HepG2 (cell line): ENCODE measurements around the gene FOXRED2. TPM values are rescaled to one million over a fixed set of nuclear protein-coding genes. Genes with fewer than 3 reads are reported as not detected.

Experiments
- ATAC-seq: fragments of 200-7000 bp; cut with Tn5 transposase; 3 replicates; pipeline ENCODE4 v1.9.1; 2020; ENCODE audit warnings: mild to moderate bottlenecking, moderate library complexity
- BruUV-seq: library from RNA; stranded (reverse); fragments of 400-500 nt; replicated peaks from 2 replicates; lab custom pipeline; 2021; lab: Mats Ljungman, UMichigan
- CTCF ChIA-PET: fragments of 300-600 bp; formaldehyde crosslinking; extraction: SDS; loops from one replicate; lab custom pipeline; 2021; ENCODE audit warnings: low total read pairs, inconsistent platforms, low intra/inter-chr PET ratio; lab: Yijun Ruan, JAX
- POLR2A ChIA-PET: fragments of 350-600 bp; sonication (Branson Sonifier 250); formaldehyde crosslinking; loops from one replicate; lab custom pipeline; 2020; ENCODE audit warnings: antibody characterized with exemption, inconsistent platforms; lab: Yijun Ruan, JAX
- DNase-seq: peaks from one replicate; pipeline ENCODE4 v3.0.0-alpha.2; 2015; ENCODE audit warnings: low spot score
- FAIRE-seq: peaks from 3 replicates; lab custom pipeline; 2011; peaks lifted over from hg19 to GRCh38; lab: Jason Lieb, UNC
- H2AFZ ChIP-seq: one replicate; pipeline ENCODE4 v1.6.1; 2011; ENCODE audit warnings: low read length, inconsistent platforms
- H3K27ac ChIP-seq: fragments of 300-600 bp; 3 replicates; pipeline ENCODE4 v1.8.0; 2011; ENCODE audit warnings: mixed run types, mild to moderate bottlenecking, mixed read lengths, low read length, inconsistent platforms; ENCODE audit not compliant: insufficient read depth; ENCODE audit errors: extremely low read length
- H3K27me3 ChIP-seq, 2 experiments: fragments of 200-600 bp in 1 of 2; 2 replicates in 1 of 2; 3 replicates in 1 of 2; pipeline versions ENCODE4 v1.6.0 to v1.8.0; 2011; ENCODE audit warnings: low read length in 2 of 2, mild to moderate bottlenecking in 2 of 2, moderate library complexity in 2 of 2, inconsistent platforms in 1 of 2; ENCODE audit not compliant: insufficient read depth in 2 of 2, control insufficient read depth in 1 of 2
- H3K36me3 ChIP-seq, 2 experiments: fragments of 200-600 bp in 1 of 2; replicated peaks in 1 of 2; 2 replicates in 1 of 2; 3 replicates in 1 of 2; pipeline versions ENCODE4 v1.5.1 to v1.8.0; 2011; ENCODE audit warnings: low read length in 2 of 2, inconsistent platforms in 1 of 2; ENCODE audit not compliant: insufficient read depth in 2 of 2, control insufficient read depth in 1 of 2
- H3K4me1 ChIP-seq: 2 replicates; pipeline ENCODE4 v1.5.1; 2012; ENCODE audit warnings: low read length, inconsistent platforms; ENCODE audit not compliant: insufficient read depth
- H3K4me2 ChIP-seq: 2 replicates; pipeline ENCODE4 v1.6.0; 2011; ENCODE audit warnings: low read depth, low read length, inconsistent platforms
- H3K4me3 ChIP-seq, 3 experiments: fragments of 200-600 bp in 1 of 3; sonication (generic), shearing (Covaris generic) in 1 of 3; replicated peaks in 1 of 3; 2 replicates each; pipeline ENCODE4 v1.5.1; 2011 to 2016; ENCODE audit warnings: low read length in 3 of 3, inconsistent platforms in 2 of 3, low read depth in 2 of 3, mild to moderate bottlenecking in 2 of 3, control low read depth in 1 of 3, mixed read lengths in 1 of 3; ENCODE audit not compliant: insufficient read depth in 1 of 3
- H3K79me2 ChIP-seq: one replicate; pipeline ENCODE4 v1.6.1; 2011; ENCODE audit warnings: low read length, inconsistent platforms; ENCODE audit not compliant: insufficient read depth
- H3K9ac ChIP-seq: 2 replicates; pipeline ENCODE4 v1.6.0; 2011; ENCODE audit warnings: mild to moderate bottlenecking, low read depth, low read length, inconsistent platforms; ENCODE audit not compliant: insufficient read depth
- H3K9me3 ChIP-seq: 2 replicates; pipeline ENCODE4 v1.5.1; 2012; ENCODE audit warnings: mild to moderate bottlenecking, low read length
- H4K20me1 ChIP-seq: 2 replicates; pipeline ENCODE4 v1.6.0; 2011; ENCODE audit warnings: inconsistent platforms, mild to moderate bottlenecking, low read length, moderate library complexity; ENCODE audit not compliant: insufficient read depth
- CBX5 ChIP-seq: sonication (generic); formaldehyde crosslinking; IDR thresholded peaks from 2 replicates; pipeline ENCODE4 v1.4.0; 2020; ENCODE audit warnings: missing genetic modification reagents, borderline replicate concordance
- FOSL2 ChIP-seq: sonication (generic); formaldehyde crosslinking; IDR thresholded peaks from 2 replicates; pipeline ENCODE4 v1.4.0; 2020; ENCODE audit warnings: missing genetic modification reagents
- HMGA1 ChIP-seq: sonication (generic); formaldehyde crosslinking; conservative IDR thresholded peaks from 2 replicates; pipeline ENCODE4 v1.4.0; 2020; ENCODE audit warnings: missing genetic modification reagents
- HOXA9 ChIP-seq: sonication (generic); formaldehyde crosslinking; IDR thresholded peaks from 2 replicates; pipeline ENCODE4 v1.8.1; 2022; ENCODE audit warnings: missing genetic modification reagents, mild to moderate bottlenecking, moderate library complexity, borderline replicate concordance
- KDM4B ChIP-seq: sonication (generic); formaldehyde crosslinking; IDR thresholded peaks from 2 replicates; pipeline ENCODE4 v1.4.0; 2020; ENCODE audit warnings: missing genetic modification reagents
- KLF13 ChIP-seq: sonication (generic); formaldehyde crosslinking; IDR thresholded peaks from 2 replicates; pipeline ENCODE4 v1.4.0; 2020; ENCODE audit warnings: mild to moderate bottlenecking, missing genetic modification reagents
- RFXANK ChIP-seq: IDR thresholded peaks from 2 replicates; pipeline ENCODE4 v1.6.1; 2016
- ZFP36 ChIP-seq: fragments of 150-350 bp; IDR thresholded peaks from 2 replicates; pipeline ENCODE4 v1.6.1; 2018; ENCODE audit warnings: borderline replicate concordance, low read length, low read depth; ENCODE audit not compliant: partially characterized antibody
- ZNF335 ChIP-seq: sonication (generic); formaldehyde crosslinking; IDR thresholded peaks from 2 replicates; pipeline ENCODE4 v1.4.0; 2020; ENCODE audit warnings: missing genetic modification reagents
- ZNF556 ChIP-seq: sonication (generic); formaldehyde crosslinking; IDR thresholded peaks from 2 replicates; pipeline ENCODE4 v1.4.0; 2020; ENCODE audit warnings: mild to moderate bottlenecking, missing genetic modification reagents, borderline replicate concordance
- WGBS: methylation state at CpG from one replicate; pipeline ENCODE4 v1.1.6; 2017; ENCODE audit warnings: low lambda C conversion rate; 5-methylcytosine and 5-hydroxymethylcytosine counted together
- in situ Hi-C: cut with HindIII; loops from 2 replicates; pipeline ENCODE4 v1.10.0; 2017; ENCODE audit warnings: low pct_unique_long_range_greater_than_20kb; ENCODE audit not compliant: extremely low pct_ligation_motif_present
- intact Hi-C: fragments of 100-400 bp; cut with micrococcal nuclease; formaldehyde crosslinking; loops from one replicate; pipeline ENCODE4 v1.10.0; 2022; ENCODE audit not compliant: unreplicated experiment
- polyA plus RNA-seq, 8 experiments: library from polyadenylated mRNA; depleted of rRNA in 3 of 8; stranded (reverse) in 7 of 8; unstranded in 1 of 8; fragments of >200 nt; fragmentation: Illumina TruSeq in 4 of 8; extraction: Trizol in 4 of 8; gene quantifications; 2 replicates each; pipeline versions ENCODE4 v1.2.1 to v1.2.3, GENCODE V29; 2011 to 2016; ENCODE audit warnings: low read depth in 4 of 8, missing spikeins in 1 of 8, mixed read lengths in 1 of 8; ENCODE audit not compliant: insufficient read depth in 1 of 8
- total RNA-seq, 5 experiments: library from RNA; depleted of rRNA; stranded (reverse); fragments of >200 nt; fragmentation: Illumina TruSeq; extraction: Trizol; gene quantifications; 2 replicates each; pipeline ENCODE4 v1.2.3, GENCODE V29; 2016; ENCODE audit warnings: low read depth in 1 of 5
- TF ChIP-seq, protein P1 (sequence below): sonication (generic); formaldehyde crosslinking; IDR thresholded peaks from 2 replicates; pipeline ENCODE4 v1.4.0; 2020; ENCODE audit warnings: missing genetic modification reagents, borderline replicate concordance
- TF ChIP-seq, protein P2 (sequence below): IDR thresholded peaks from 2 replicates; pipeline ENCODE4 v1.6.1; 2016; ENCODE audit warnings: missing genetic modification reagents, missing compliant biosample characterization
- TF ChIP-seq, protein P3 (sequence below): sonication (generic); formaldehyde crosslinking; IDR thresholded peaks from 2 replicates; pipeline ENCODE4 v1.5.0; 2020; ENCODE audit warnings: mild to moderate bottlenecking, missing genetic modification reagents, moderate library complexity
- TF ChIP-seq, protein P4 (sequence below): sonication (generic); formaldehyde crosslinking; IDR thresholded peaks from 2 replicates; pipeline ENCODE4 v1.5.1; 2020; ENCODE audit warnings: missing genetic modification reagents, mild to moderate bottlenecking, borderline replicate concordance

Gene FOXRED2
- total and polyA plus RNA-seq, 2 of the 13 experiments (the other 11 are each of a cell fraction or from before 2014, with no cell fraction given) = 9.3 to 28.1 TPM

DNA sequence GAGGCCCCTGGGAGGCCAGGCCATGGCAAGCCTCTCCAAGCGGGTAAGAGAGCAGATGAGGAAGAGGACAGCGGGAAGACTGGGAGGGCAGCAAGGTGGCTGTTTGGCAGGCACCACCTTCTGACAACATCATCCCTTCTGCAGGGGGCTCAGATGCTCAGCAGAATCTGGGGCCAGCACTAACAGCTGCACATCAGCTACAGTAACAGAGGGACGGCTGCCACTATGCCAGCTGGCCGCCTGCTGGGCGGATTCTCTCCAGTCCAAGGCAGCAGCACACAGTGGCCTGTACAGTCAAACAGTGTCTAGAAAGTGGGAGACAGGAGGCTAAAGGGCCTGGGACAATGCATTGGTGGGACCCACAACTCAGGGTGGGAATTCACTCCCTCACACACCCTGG, 14.7 kb downstream of the FOXRED2 start:
- Histone ChIP-seq H3K4me1 (no peaks in the 10 kb centered on the region), H3K4me3 (no peak overlapping the region)
- TF ChIP-seq CBX5 = no peak
- TF ChIP-seq RFXANK (CRISPR knock-in tag) = no peak
- TF ChIP-seq, protein P1, sequence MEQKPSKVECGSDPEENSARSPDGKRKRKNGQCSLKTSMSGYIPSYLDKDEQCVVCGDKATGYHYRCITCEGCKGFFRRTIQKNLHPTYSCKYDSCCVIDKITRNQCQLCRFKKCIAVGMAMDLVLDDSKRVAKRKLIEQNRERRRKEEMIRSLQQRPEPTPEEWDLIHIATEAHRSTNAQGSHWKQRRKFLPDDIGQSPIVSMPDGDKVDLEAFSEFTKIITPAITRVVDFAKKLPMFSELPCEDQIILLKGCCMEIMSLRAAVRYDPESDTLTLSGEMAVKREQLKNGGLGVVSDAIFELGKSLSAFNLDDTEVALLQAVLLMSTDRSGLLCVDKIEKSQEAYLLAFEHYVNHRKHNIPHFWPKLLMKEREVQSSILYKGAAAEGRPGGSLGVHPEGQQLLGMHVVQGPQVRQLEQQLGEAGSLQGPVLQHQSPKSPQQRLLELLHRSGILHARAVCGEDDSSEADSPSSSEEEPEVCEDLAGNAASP (CRISPR knock-in tag) = no peak
- TF ChIP-seq ZNF335 (CRISPR knock-in tag) = no peak
- no peak for TF ChIP-seq HOXA9 (CRISPR knock-in tag)
- TF ChIP-seq, protein P2, sequence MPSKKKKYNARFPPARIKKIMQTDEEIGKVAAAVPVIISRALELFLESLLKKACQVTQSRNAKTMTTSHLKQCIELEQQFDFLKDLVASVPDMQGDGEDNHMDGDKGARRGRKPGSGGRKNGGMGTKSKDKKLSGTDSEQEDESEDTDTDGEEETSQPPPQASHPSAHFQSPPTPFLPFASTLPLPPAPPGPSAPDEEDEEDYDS (CRISPR knock-in tag) = no peak
- TF ChIP-seq, protein P3, sequence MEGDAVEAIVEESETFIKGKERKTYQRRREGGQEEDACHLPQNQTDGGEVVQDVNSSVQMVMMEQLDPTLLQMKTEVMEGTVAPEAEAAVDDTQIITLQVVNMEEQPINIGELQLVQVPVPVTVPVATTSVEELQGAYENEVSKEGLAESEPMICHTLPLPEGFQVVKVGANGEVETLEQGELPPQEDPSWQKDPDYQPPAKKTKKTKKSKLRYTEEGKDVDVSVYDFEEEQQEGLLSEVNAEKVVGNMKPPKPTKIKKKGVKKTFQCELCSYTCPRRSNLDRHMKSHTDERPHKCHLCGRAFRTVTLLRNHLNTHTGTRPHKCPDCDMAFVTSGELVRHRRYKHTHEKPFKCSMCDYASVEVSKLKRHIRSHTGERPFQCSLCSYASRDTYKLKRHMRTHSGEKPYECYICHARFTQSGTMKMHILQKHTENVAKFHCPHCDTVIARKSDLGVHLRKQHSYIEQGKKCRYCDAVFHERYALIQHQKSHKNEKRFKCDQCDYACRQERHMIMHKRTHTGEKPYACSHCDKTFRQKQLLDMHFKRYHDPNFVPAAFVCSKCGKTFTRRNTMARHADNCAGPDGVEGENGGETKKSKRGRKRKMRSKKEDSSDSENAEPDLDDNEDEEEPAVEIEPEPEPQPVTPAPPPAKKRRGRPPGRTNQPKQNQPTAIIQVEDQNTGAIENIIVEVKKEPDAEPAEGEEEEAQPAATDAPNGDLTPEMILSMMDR (CRISPR knock-in tag) = no peak
- TF ChIP-seq, protein P4, sequence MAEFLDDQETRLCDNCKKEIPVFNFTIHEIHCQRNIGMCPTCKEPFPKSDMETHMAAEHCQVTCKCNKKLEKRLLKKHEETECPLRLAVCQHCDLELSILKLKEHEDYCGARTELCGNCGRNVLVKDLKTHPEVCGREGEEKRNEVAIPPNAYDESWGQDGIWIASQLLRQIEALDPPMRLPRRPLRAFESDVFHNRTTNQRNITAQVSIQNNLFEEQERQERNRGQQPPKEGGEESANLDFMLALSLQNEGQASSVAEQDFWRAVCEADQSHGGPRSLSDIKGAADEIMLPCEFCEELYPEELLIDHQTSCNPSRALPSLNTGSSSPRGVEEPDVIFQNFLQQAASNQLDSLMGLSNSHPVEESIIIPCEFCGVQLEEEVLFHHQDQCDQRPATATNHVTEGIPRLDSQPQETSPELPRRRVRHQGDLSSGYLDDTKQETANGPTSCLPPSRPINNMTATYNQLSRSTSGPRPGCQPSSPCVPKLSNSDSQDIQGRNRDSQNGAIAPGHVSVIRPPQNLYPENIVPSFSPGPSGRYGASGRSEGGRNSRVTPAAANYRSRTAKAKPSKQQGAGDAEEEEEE = no peak
- TF ChIP-seq HMGA1 (CRISPR knock-in tag) = no peak
- no peak for TF ChIP-seq ZNF556
- no peak for TF ChIP-seq KLF13 (CRISPR knock-in tag)
- no peak for TF ChIP-seq KDM4B (CRISPR knock-in tag)
- no peak for TF ChIP-seq FOSL2
- no peak for TF ChIP-seq ZFP36
- TF ChIP-seq, all 625 proteins: peak for 0
- CTCF ChIA-PET = no interaction called here
- WGBS = 100% methylated on average over 2 of the region's 5 CpGs
- Histone ChIP-seq H3K9ac (no peak overlapping the region), H3K4me2 (no peak overlapping the region), H3K27ac (no peak overlapping the region), H3K79me2 (no peaks in the 10 kb centered on the region), H3K9me3 (no peaks in the 10 kb centered on the region), H4K20me1 (no peaks in the 10 kb centered on the region), H3K27me3 (no peaks in the 10 kb centered on the region), H3K36me3 (peaks cover 25 to 69% of the 10 kb centered on the region in 2 experiments), H2AFZ (no peak overlapping the region)
- DNase-seq (no peak), FAIRE-seq (no peak), ATAC-seq (no peak)
- in situ Hi-C loops (no loop called here), intact Hi-C loops (no loop called here)
- POLR2A ChIA-PET = interaction anchor here (1.3 kb wide), 1 partner anchor 11 kb away, joined by 4 read pairs; the partner anchor contains the start of gene TXN2
- no TSS peak for BruUV-seq
